WTC11 (cell line): ENCODE measurements around the gene RCL1.

Source experiments
- CREB1 ChIP-seq: sonication (generic); formaldehyde crosslinking; IDR thresholded peaks from 2 replicates; pipeline ENCODE4 v1.8.0; 2023; ENCODE audit warnings: mild to moderate bottlenecking, missing genetic modification reagents
- NR2C2 ChIP-seq: sonication (generic); formaldehyde crosslinking; IDR thresholded peaks from 2 replicates; pipeline ENCODE4 v1.8.0; 2022; ENCODE audit warnings: mild to moderate bottlenecking, missing genetic modification reagents
- SP1 ChIP-seq: sonication (generic); formaldehyde crosslinking; conservative IDR thresholded peaks from 2 replicates; pipeline ENCODE4 v1.8.1; 2022; ENCODE audit warnings: missing genetic modification reagents
- ZNF138 ChIP-seq: sonication (generic); formaldehyde crosslinking; conservative IDR thresholded peaks from 2 replicates; pipeline ENCODE4 v1.8.1; 2022; ENCODE audit warnings: mild to moderate bottlenecking, moderate library complexity, missing genetic modification reagents
- TF ChIP-seq, protein P1 (sequence below): fragments of 200-600 bp; IDR thresholded peaks from 2 replicates; pipeline ENCODE4 v1.8.0; 2022; ENCODE audit warnings: antibody characterized with exemption
- TF ChIP-seq, protein P2 (sequence below): sonication (generic); formaldehyde crosslinking; IDR thresholded peaks from 2 replicates; pipeline ENCODE4 v1.8.1; 2023; ENCODE audit warnings: mild to moderate bottlenecking, missing genetic modification reagents, moderate library complexity
- TF ChIP-seq, protein P3 (sequence below): sonication (generic); formaldehyde crosslinking; IDR thresholded peaks from 2 replicates; pipeline ENCODE4 v1.8.0; 2022; ENCODE audit warnings: mild to moderate bottlenecking, missing genetic modification reagents

DNA sequence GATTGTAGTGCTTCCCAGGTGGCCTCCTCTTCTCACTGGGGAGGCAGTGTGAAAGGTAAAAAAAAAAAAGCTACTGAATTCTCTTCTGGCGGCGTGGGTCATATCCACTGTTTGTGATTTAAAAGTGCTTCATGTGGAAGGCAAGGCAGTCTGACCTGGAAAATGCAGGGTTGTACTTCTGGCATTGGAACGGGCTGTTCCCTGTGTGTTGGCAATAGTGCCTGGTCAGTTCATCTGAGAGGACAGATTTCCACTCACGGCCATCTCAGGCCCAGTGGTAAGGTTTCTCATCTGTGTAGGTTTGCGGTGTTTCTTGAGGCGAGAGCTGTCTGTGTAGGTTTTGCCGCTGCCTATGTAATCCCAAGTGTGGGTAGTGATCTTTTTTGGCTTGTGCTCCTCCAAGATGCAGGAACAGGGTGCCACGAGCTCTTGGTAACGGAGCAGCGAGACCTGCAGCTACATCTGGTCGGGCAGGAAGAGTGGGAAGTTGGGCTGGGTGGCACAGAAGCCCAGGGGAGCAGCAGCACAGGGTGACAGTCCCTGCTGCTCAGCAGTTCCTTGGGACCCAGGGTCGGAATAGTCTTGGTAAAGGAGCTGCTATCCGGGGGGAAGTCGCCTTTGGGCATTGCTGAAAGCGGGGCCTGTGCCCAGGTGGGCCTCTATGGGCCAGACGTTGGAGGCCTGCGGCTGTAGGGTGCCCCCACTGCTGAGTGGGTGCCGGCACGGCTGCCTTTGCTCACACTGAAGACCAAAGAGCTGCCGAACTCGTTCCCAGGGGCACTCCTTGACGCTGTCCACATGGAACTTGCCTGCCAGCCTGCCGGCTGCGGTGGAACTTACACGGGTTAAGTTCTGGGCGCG, 11.2 kb downstream of the RCL1 start:
- TF ChIP-seq CREB1: no peak
- no peak for TF ChIP-seq NR2C2
- TF ChIP-seq, protein P1, sequence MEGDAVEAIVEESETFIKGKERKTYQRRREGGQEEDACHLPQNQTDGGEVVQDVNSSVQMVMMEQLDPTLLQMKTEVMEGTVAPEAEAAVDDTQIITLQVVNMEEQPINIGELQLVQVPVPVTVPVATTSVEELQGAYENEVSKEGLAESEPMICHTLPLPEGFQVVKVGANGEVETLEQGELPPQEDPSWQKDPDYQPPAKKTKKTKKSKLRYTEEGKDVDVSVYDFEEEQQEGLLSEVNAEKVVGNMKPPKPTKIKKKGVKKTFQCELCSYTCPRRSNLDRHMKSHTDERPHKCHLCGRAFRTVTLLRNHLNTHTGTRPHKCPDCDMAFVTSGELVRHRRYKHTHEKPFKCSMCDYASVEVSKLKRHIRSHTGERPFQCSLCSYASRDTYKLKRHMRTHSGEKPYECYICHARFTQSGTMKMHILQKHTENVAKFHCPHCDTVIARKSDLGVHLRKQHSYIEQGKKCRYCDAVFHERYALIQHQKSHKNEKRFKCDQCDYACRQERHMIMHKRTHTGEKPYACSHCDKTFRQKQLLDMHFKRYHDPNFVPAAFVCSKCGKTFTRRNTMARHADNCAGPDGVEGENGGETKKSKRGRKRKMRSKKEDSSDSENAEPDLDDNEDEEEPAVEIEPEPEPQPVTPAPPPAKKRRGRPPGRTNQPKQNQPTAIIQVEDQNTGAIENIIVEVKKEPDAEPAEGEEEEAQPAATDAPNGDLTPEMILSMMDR: no peak
- TF ChIP-seq ZNF138 (CRISPR knock-in tag): no peak
- TF ChIP-seq SP1: no peak
- TF ChIP-seq, protein P2, sequence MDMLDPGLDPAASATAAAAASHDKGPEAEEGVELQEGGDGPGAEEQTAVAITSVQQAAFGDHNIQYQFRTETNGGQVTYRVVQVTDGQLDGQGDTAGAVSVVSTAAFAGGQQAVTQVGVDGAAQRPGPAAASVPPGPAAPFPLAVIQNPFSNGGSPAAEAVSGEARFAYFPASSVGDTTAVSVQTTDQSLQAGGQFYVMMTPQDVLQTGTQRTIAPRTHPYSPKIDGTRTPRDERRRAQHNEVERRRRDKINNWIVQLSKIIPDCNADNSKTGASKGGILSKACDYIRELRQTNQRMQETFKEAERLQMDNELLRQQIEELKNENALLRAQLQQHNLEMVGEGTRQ (CRISPR knock-in tag): no peak
- TF ChIP-seq, protein P3, sequence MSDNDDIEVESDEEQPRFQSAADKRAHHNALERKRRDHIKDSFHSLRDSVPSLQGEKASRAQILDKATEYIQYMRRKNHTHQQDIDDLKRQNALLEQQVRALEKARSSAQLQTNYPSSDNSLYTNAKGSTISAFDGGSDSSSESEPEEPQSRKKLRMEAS (CRISPR knock-in tag): no peak
